Measurements from ENCODE around the gene OMP. TPM values are rescaled to one million over a fixed set of nuclear protein-coding genes. Genes with fewer than 3 reads are reported as not detected.

Gene OMP
- total RNA-seq, 1 experiment from 2014 or later: not detected

DNA sequence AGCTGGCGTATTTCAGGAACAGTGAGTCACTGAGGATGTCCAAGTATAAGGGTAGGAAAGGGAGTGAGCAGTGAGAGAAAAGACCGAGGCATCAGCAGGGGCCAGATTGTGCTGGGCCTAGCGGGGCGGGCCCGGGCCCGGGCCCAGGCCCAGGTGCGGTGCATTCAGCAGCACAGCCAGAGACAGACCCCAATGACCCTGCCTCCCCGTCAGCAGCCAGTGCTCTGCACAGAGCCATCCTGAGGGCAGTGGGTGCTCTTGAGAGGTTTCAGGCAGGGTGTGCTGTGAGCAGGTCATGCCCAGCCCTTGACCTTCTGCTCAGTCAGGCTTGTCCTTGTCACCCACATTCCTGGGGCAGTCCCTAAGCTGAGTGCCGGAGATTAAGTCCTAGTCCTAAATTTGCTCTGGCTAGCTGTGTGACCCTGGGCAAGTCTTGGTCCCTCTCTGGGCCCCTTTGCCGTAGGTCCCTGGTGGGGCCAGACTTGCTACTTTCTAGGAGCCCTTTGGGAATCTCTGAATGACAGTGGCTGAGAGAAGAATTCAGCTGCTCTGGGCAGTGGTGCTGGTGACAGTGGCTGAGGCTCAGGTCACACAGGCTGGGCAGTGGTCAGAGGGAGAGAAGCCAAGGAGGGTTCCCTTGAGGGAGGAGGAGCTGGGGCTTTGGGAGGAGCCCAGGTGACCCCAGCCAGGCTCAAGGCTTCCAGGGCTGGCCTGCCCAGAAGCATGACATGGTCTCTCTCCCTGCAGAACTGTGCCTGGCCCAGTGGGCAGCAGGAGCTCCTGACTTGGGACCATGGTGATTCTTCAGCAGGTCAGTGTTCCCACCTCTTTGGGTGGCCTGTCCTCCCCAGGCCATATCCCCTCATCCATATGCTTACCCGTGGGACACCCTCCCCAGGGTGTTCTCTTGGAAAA lies 27.5 kb downstream of the OMP start:
- in situ Hi-C loops (cut with HindIII; ENCODE audit: low sequenced_read_pairs): no loop called here
- no peak for DNase-seq (ENCODE audit: low spot score)

GRCh38 chr11:77130763-77131513 lies 28.3 kb downstream of the OMP start:
- DNase-seq (ENCODE audit: low spot score): no peak
- in situ Hi-C loops (cut with HindIII; ENCODE audit: low sequenced_read_pairs): no loop called here

- DNase-seq (ENCODE audit: low spot score): no peak
- in situ Hi-C loops (cut with HindIII; ENCODE audit: low sequenced_read_pairs): no loop called here
These were observed 28.9 kb downstream of the OMP start for GRCh38 chr11:77131560-77131959.

GRCh38 chr11:77135069-77135468 lies 32.4 kb downstream of the OMP start:
- DNase-seq (ENCODE audit: low spot score): no peak
- in situ Hi-C loops (cut with HindIII; ENCODE audit: low sequenced_read_pairs): no loop called here

- in situ Hi-C loops (cut with HindIII; ENCODE audit: low sequenced_read_pairs): no loop called here
- no peak for DNase-seq (ENCODE audit: low spot score)
These were observed 33.4 kb downstream of the OMP start for GRCh38 chr11:77136074-77136473.

DNA sequence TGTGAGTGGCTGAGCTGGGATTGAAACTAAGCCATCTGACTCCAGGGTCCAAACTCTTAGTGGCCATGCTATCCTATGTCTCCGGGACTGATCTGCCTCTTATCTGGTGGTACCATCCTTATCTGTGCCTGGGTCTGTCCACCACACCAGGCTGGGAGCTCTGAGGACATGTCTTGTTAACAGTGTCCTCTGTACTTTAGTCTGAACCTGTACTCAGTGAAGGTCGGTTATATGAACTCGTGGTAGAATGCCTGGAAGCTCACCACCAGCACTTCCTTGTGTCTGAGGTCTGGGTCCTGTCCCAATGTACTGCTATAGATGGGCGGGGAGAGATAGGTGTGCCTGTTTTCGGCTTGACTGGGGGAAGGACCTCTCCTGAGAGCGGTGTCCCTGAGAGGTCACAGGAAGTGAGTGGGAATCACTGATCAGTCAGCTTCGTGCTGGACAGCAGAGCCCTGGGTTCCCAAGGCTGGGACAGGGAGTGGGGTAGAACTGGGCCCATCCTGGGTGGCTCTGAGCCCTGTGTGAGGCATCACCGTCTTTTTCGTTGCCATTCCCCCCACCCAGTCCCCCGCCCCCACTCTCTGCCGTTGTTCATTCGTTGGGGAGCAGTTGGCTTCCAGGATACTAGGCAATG lies 34.3 kb downstream of the OMP start:
- in situ Hi-C loops (cut with HindIII; ENCODE audit: low sequenced_read_pairs): no loop called here

DNA sequence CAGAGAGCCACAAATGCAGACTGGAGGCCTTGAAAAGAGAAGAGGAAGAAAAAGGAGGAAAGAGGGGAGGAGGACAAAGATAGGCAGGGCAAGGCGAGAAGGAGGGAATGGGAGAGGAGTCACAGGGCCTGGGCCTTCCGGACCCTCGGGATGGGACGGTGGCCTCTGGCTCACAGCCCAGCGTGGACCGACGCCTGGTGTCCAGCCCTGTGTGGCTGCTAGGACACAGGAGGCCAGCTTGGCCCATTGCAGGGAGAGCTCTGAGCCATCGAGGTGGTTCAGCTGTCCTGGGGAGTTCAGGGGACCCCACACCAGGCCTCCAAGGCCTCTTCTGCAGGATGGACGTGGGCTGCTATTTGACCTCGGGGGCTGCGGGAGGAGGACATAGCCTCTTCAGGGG lies 34.8 kb downstream of the OMP start:
- no peak for DNase-seq (ENCODE audit: low spot score)
- in situ Hi-C loops (cut with HindIII; ENCODE audit: low sequenced_read_pairs): no loop called here

More for the DNA sequence above, 34.3 kb downstream of the OMP start:
- DNase-seq (ENCODE audit: low spot score): no peak

DNA sequence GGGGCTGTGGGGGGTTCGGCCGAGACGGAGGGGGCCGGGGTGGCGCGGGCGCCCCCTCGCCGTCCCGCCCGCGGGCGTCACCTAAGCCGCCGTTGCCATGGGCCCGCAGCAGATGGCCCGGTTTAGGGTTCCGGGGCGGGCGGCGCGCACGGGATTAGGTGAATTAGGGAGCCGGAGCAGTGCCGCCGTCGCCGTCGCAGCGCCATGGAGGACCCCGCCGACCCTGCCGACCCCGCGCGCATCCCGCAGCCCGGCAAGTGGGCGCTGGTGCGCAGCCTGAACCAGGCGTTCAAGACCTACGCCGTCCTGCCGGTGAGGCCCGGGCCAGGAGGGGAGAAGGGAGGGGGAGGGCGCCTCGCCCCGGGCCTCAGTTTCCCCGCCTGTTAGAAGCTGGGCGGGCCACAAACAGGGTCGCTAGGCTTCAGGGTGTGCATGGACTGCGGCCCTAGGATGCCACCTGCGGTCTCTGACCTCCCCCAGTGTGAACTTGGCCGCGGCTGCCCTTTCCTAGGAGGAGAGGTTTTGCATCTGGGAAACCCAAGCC lies 35.5 kb downstream of the OMP start:
- no peak for DNase-seq (ENCODE audit: low spot score)
- in situ Hi-C loops (cut with HindIII; ENCODE audit: low sequenced_read_pairs): no loop called here

DNA sequence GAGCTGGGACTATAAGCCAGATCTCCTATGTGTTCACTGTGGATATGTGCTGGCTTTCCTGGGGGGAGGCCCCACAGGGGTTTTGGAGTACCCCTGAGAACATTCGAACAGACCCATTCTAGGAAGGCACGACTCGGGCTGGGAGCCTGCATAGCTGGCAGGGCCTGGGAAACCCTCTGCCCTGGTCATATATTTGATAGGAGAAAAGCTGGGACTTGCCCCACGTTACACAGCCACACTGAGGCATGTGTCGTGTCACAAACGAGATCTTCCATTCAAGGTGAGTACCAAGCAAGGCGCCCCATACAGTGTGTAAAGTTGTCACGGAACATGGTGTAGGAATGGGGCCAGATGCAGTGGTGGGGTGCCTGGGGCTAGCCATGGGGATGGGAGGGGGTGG lies 36.6 kb downstream of the OMP start:
- in situ Hi-C loops (cut with HindIII; ENCODE audit: low sequenced_read_pairs): no loop called here
- DNase-seq (ENCODE audit: low spot score): no peak

DNA sequence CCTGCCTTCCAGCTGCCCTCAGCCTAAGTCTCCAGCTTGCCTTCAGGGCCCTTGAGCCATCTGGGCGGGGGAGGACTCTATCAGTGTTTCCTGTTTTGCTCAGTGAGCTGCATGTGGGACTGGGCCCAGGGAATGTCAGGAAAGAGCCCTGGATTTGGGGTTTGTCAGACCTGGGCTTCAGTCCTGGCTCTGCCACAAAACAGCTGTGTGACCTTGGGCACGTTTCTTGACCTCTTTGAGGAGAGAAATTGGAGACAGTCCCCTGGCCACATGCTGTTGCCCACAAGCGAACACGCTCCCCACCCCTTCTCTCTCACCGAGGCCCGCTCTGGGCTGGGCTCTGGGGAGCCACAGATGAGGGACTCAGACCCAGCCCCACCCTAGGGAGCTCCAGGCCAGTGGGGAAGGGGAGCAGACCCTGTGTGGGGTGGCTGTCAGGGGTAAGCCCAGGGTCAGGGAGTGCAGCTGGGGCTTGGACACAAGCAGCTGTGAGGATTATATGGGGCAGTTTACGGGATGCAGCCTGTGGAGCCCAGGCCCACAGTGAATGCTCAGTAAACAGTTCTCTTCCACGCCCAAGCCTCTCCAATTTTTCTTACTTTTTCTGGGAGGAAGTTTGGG lies 37.7 kb downstream of the OMP start:
- DNase-seq (ENCODE audit: low spot score): no peak
- in situ Hi-C loops (cut with HindIII; ENCODE audit: low sequenced_read_pairs): no loop called here

DNA sequence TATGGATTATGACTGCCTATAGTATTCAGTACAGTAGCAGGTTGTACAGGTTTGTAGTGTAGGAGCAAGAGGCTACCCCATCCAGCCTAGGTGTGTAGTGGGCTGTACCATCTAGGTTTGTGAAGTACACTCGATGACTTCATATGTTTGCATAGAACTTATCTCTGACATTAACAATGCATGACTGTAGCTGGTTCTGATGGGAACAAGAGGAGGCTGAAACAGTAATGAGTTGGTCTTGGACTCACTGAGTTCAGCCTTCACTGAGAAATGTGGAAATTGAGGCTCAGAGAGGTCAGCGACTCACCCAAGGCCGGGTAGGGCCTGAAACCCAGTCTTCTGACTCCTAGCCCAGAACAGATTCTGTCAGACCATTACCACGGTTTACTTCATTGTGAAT lies 38.4 kb downstream of the OMP start:
- in situ Hi-C loops (cut with HindIII; ENCODE audit: low sequenced_read_pairs): no loop called here
- no peak for DNase-seq (ENCODE audit: low spot score)

DNA sequence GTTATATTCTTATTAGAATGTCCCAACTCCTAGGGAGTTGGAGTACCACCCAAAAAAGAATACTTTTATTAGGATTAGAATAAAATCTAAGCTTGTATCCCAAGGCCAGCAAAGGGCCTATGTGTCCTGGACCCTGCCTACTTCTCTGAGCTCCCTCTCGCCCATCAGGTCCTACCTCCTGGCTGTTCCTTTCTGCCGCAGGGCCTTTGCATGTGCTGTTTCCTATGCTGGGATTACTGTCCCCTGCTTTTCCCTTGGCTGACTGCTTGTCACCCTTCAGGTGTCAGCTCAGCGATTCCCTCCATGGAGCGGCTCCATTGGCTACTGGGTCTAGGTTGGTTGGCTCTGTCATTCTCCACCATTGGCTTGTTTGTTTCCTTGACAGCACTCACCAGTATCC lies 38.8 kb downstream of the OMP start:
- in situ Hi-C loops (cut with HindIII; ENCODE audit: low sequenced_read_pairs): no loop called here
- no peak for DNase-seq (ENCODE audit: low spot score)

DNA sequence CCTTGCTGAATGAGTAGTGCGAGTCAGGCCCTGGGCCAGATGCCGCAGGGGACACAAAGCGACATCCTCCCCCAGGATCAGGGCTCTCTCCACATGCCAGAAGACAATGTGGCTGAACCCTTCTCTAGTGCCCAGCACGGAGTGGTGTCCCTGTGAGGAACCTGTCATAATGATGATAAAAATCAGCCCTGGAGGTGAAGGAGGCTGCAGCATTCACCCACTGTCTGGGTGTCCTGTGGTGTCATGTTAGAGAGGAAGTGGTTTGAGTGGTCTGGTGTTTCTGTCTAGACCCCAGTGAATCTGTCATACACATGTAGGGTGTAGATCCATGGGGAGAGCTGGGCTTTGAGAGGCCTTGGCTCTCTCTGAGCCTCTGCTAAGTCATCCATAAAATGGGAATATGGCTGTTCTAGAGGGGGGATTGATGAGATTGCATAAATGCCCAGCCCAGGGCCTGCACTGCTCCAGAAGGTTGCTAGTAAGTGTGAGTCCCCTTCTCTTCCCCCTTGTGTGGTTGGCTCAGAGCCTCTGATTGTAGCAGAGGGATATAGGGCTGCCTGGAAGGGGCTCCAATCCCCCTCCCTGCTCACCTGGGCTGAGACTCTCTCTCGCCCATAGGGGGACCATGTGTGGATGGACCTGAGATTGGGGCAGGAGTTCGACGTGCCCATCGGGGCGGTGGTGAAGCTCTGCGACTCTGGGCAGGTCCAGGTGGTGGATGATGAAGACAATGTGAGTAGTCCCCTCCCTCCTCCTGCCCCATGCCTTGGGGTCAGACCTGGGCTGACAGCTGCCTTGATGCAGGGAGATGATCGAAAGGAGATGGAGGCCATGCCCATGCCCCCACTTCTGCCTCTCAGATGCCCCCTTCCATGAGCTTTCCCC lies 39.7 kb downstream of the OMP start:
- in situ Hi-C loops (cut with HindIII; ENCODE audit: low sequenced_read_pairs): no loop called here
- no peak for DNase-seq (ENCODE audit: low spot score)

GRCh38 chr11:77143405-77144020 lies 40.9 kb downstream of the OMP start:
- in situ Hi-C loops (cut with HindIII; ENCODE audit: low sequenced_read_pairs): no loop called here
- DNase-seq (ENCODE audit: low spot score): no peak

DNA sequence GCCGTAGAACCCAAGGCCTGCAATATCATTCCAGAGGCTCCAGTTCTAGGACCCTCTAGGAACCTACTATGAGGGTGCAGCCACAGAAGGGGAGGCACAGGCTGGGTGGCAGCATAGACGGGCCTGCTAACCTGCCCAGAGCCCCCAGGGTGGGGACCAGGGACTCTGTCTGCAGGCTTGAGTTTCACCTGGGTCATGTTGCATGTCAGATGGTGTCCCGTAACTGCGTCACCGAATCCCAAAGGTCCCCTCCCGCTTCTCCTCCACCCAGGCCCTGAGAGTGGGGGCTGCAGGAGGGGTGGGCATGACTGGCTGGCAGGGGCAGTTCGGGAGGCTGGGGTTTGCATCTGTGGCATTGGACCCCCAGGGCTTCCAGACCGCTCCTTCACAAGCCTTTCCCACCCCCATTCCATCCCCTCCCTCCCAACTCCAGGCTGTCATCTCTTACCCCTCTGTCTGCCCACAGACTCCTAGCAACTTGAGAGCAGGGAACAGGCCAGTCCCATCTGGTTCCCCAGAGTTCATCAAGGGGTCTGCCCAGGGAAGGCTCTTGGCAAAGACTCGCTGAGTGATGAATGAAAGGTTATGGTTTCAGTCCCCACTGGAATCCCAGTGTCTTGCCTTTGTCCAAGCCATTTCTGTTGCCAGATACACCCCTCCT lies 41.7 kb downstream of the OMP start:
- in situ Hi-C loops (cut with HindIII; ENCODE audit: low sequenced_read_pairs): no loop called here
- DNase-seq (ENCODE audit: low spot score): no peak

GRCh38 chr11:77144857-77145428 lies 42.3 kb downstream of the OMP start:
- no peak for DNase-seq (ENCODE audit: low spot score)
- in situ Hi-C loops (cut with HindIII; ENCODE audit: low sequenced_read_pairs): no loop called here
